ENCODE results near the gene FJX1.

The FJX1 gene

GRCh38 chr11:35608502-35608901 lies 9.8 kb upstream of the FJX1 start:
- DNase-seq = no peak

- no peak for DNase-seq
These were observed 8.6 kb upstream of the FJX1 start for GRCh38 chr11:35609656-35610055.

GRCh38 chr11:35610631-35611030 lies 7.6 kb upstream of the FJX1 start:
- DNase-seq = no peak

- DNase-seq = no peak
These were observed 6.5 kb upstream of the FJX1 start for GRCh38 chr11:35611741-35612140.

GRCh38 chr11:35614939-35615569 lies 3.2 kb upstream of the FJX1 start:
- DNase-seq = no peak

- DNase-seq = peak; percentile 87 to 93
These were observed 2.0 kb upstream of the FJX1 start for GRCh38 chr11:35615921-35616900.

GRCh38 chr11:35617316-35617686 lies 959 bp upstream of the FJX1 start:
- DNase-seq = no peak

GRCh38 chr11:35618497-35619115 lies 346 bp downstream of the FJX1 start:
- DNase-seq = no peak

GRCh38 chr11:35619116-35619854 lies 1.0 kb downstream of the FJX1 start:
- DNase-seq = no peak

GRCh38 chr11:35619855-35620640 lies 1.8 kb downstream of the FJX1 start:
- DNase-seq = peak; percentile 52 to 65

GRCh38 chr11:35620795-35621194 lies 2.5 kb downstream of the FJX1 start:
- DNase-seq = no peak

- no peak for DNase-seq
These were observed 3.4 kb downstream of the FJX1 start for GRCh38 chr11:35621620-35622019.

- DNase-seq = no peak
These were observed 3.8 kb downstream of the FJX1 start for GRCh38 chr11:35622070-35622469.

GRCh38 chr11:35623621-35624168 lies 5.4 kb downstream of the FJX1 start:
- peak; percentile 74 to 79 for DNase-seq

- no peak for DNase-seq
These were observed 6.1 kb downstream of the FJX1 start for GRCh38 chr11:35624316-35624715.

GRCh38 chr11:35624781-35625180 lies 6.5 kb downstream of the FJX1 start:
- DNase-seq = no peak

- no peak for DNase-seq
These were observed 8.2 kb downstream of the FJX1 start for GRCh38 chr11:35626501-35626900.

- no peak for DNase-seq
These were observed 11.3 kb downstream of the FJX1 start for GRCh38 chr11:35629511-35629910.

- DNase-seq = no peak
These were observed 11.7 kb downstream of the FJX1 start for GRCh38 chr11:35629914-35630313.

GRCh38 chr11:35631891-35632290 lies 13.6 kb downstream of the FJX1 start:
- no peak for DNase-seq

- DNase-seq = no peak
These were observed 14.0 kb downstream of the FJX1 start for GRCh38 chr11:35632301-35632700.

All from Kasumi-1 (cell line).